Neuron (in vitro differentiated cells): Measurements from ENCODE around the gene CALCOCO1.
"Not testable (repeated sequence)": the region's sequence is repeated elsewhere in the genome, so short reads cannot be mapped to it uniquely, and the experiment has no call there.

Experiments used
- H2AFZ ChIP-seq: one replicate; pipeline ENCODE4 v1.6.1; 2013; ENCODE audit warnings: low read depth, mild to moderate bottlenecking, inconsistent platforms, low read length, moderate library complexity
- H3K27me3 ChIP-seq: one replicate; pipeline ENCODE4 v1.6.1; 2013; ENCODE audit warnings: low read length; ENCODE audit not compliant: insufficient read depth
- H3K36me3 ChIP-seq: one replicate; pipeline ENCODE4 v1.6.1; 2013; ENCODE audit warnings: low read length; ENCODE audit not compliant: insufficient read depth
- H3K4me1 ChIP-seq: one replicate; pipeline ENCODE4 v1.6.1; 2013; ENCODE audit warnings: low read length; ENCODE audit not compliant: insufficient read depth
- H3K4me3 ChIP-seq: 2 replicates; pipeline ENCODE4 v1.5.1; 2013; ENCODE audit warnings: mild to moderate bottlenecking, low read length, moderate library complexity
- H3K9me3 ChIP-seq: one replicate; pipeline ENCODE4 v1.6.1; 2013; ENCODE audit warnings: low read length

The CALCOCO1 gene

GRCh38 chr12:53696655-53697331 is 30.5 kb downstream of the CALCOCO1 start:
- Histone ChIP-seq H3K36me3 (no peaks in the 10 kb centered on the region), H2AFZ (peak overlapping the region; percentile 49), H3K27me3 (peaks cover 49% of the 10 kb centered on the region), H3K9me3 (no peaks in the 10 kb centered on the region), H3K4me1 (peaks cover 23% of the 10 kb centered on the region), H3K4me3 (peak overlapping the region; percentile 43)

DNA sequence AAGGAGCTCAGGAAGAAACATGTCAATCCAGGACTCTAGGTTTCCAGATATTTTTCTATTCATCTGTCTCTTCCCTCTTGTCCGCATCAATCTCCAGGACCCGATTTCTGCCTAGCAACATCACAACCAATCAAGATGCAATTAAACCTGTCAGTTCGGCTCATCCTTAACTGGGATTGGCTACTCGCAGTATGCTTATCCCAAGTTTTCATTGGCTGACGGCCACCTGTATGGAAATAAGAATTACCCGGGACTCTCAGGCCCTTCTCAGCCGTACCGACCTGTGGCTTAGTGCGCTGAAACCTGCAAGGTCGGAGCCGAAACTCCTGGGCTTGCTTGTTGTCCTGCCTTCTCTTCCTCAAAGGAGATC is 31.0 kb downstream of the CALCOCO1 start:
- Histone ChIP-seq H3K4me3 (peak overlapping the region; percentile 43), H3K27me3 (peaks cover 49% of the 10 kb centered on the region), H2AFZ (peak overlapping the region; percentile 49), H3K4me1 (peaks cover 23% of the 10 kb centered on the region), H3K36me3 (no peaks in the 10 kb centered on the region), H3K9me3 (no peaks in the 10 kb centered on the region)

GRCh38 chr12:53695152-53696145 is 31.8 kb downstream of the CALCOCO1 start:
- Histone ChIP-seq H3K9me3 (no peaks in the 10 kb centered on the region), H3K36me3 (no peaks in the 10 kb centered on the region), H2AFZ (no peak overlapping the region), H3K4me1 (peaks cover 23% of the 10 kb centered on the region), H3K27me3 (peaks cover 48% of the 10 kb centered on the region), H3K4me3 (peak overlapping the region; percentile 43)

DNA sequence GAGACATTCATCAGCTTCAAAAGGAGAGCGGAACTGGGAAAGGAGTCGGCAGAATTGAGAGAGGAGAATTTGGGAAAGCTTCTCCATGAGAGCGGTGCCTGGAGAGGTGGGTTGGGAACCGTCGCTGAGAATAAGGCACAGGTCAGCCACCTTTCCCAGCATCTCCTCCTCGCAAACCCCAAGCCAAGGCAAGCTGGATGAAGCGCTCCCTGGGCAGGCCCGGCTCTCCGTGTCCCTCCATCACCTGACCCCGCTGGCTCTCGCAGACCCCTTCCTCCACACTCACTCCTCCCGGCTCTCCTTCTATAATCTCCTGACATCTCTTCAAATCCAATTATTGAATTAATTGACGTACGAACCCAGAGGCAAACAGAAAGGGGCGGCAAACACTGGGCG is 32.5 kb downstream of the CALCOCO1 start:
- H3K9me3 ChIP-seq: no peaks in the 10 kb centered on the region
- no peaks in the 10 kb centered on the region for H3K36me3 ChIP-seq
- H3K4me3 ChIP-seq: peak overlapping the region; percentile 43
- peaks cover 41% of the 10 kb centered on the region for H3K27me3 ChIP-seq
- H3K4me1 ChIP-seq: peaks cover 23% of the 10 kb centered on the region
- no peak overlapping the region for H2AFZ ChIP-seq

GRCh38 chr12:53688134-53688533 is 39.1 kb downstream of the CALCOCO1 start:
- Histone ChIP-seq H3K27me3 (no peaks in the 10 kb centered on the region), H3K4me3 (no peak overlapping the region), H3K9me3 (no peaks in the 10 kb centered on the region), H3K36me3 (no peaks in the 10 kb centered on the region), H3K4me1 (no peaks in the 10 kb centered on the region), H2AFZ (no peak overlapping the region)

GRCh38 chr12:53686436-53686835 is 40.8 kb downstream of the CALCOCO1 start:
- Histone ChIP-seq H3K9me3 (no peaks in the 10 kb centered on the region), H3K4me3 (no peak overlapping the region), H3K27me3 (no peaks in the 10 kb centered on the region), H3K4me1 (no peaks in the 10 kb centered on the region), H3K36me3 (no peaks in the 10 kb centered on the region), H2AFZ (no peak overlapping the region)

- no peaks in the 10 kb centered on the region for H3K4me1 ChIP-seq
- H2AFZ ChIP-seq: no peak overlapping the region
- no peak overlapping the region for H3K4me3 ChIP-seq
- no peaks in the 10 kb centered on the region for H3K9me3 ChIP-seq
- no peaks in the 10 kb centered on the region for H3K36me3 ChIP-seq
- H3K27me3 ChIP-seq: no peaks in the 10 kb centered on the region
These were observed 42.5 kb downstream of the CALCOCO1 start for GRCh38 chr12:53684654-53685220.

DNA sequence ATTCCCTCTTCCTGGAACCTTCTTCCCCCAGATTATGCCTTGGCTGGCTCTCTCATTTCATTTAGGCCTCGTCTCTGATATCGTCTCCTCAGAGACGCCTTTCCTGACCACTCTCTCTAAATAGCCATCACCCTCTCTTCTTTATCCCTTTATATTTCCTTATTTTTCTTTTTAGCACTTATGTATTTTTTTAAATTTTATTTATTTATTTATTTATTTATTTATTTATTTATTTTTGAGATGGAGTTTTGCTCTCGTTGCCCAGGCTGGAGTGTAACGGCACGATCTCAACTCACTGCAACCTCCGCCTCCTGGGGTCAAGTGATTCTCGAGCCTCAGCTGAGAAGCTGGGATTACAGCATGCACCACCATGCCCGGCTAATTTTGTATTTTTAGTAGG is 43.3 kb downstream of the CALCOCO1 start:
- H3K9me3 ChIP-seq: no peaks in the 10 kb centered on the region
- H3K27me3 ChIP-seq: no peaks in the 10 kb centered on the region
- H3K36me3 ChIP-seq: no peaks in the 10 kb centered on the region
- H3K4me3 ChIP-seq: no peak overlapping the region
- H2AFZ ChIP-seq: no peak overlapping the region
- H3K4me1 ChIP-seq: no peaks in the 10 kb centered on the region

DNA sequence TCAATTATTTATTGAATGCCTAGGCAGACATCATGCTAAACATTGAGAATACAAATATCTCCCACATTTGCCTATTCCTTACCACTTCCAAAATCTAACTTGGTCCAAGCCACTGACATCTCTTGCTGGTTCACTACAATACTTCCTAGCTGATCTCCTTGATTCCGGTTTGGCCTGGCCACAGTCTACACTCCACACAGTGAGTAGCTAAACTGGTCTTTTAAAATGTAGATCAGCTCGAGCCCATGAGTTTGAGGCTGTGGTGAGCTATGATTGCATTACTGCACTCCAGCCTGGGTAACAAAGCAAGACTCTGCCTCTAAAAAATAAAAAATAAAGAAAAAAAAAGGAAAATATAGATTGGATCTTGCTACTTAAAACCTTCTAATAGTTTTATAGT is 43.8 kb downstream of the CALCOCO1 start:
- no peaks in the 10 kb centered on the region for H3K4me1 ChIP-seq
- H3K36me3 ChIP-seq: no peaks in the 10 kb centered on the region
- no peak overlapping the region for H3K4me3 ChIP-seq
- no peak overlapping the region for H2AFZ ChIP-seq
- no peaks in the 10 kb centered on the region for H3K9me3 ChIP-seq
- no peaks in the 10 kb centered on the region for H3K27me3 ChIP-seq

DNA sequence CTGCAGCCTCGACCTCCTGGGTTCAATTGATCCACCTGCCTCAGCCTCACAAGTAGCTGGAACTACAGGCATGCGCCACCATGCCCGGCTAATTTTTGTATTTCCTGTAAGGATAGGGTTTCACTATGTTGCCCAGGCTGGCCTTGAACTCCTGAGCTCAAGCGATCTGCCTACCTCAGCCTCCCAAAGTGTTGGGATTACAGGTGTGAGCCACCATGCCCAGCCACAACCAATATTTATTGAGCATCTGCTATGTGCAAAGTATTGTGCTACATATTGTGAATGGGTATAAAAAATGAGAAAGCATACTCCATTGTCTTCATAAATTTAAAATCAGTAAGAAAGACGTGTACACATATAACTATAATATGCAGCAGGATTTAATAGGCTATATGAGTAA is 47.2 kb downstream of the CALCOCO1 start:
- H3K36me3 ChIP-seq, H2AFZ ChIP-seq, H3K4me1 ChIP-seq, H3K4me3 ChIP-seq, H3K27me3 ChIP-seq, H3K9me3 ChIP-seq: not testable (repeated sequence)

DNA sequence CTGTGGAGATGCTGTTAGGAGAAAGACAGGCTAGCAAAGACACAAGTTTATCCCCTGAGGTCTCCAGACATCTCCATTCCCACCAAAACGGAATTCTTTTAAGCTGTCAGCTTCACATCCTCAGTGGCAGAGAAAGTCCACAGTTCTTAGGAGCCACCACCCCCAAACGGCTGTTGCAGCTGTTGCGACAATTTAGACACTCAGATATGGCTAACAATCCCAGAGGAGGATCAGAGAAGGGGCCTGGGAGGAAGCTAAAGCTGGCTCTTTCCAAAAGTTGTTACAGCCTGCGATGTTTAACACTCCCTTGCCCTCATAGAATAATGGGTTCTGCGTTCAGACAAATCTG is 49.5 kb downstream of the CALCOCO1 start:
- H3K4me3 ChIP-seq: peak overlapping the region; percentile 31
- peaks cover 12% of the 10 kb centered on the region for H3K36me3 ChIP-seq
- no peaks in the 10 kb centered on the region for H3K9me3 ChIP-seq
- H2AFZ ChIP-seq: no peak overlapping the region
- no peaks in the 10 kb centered on the region for H3K27me3 ChIP-seq
- H3K4me1 ChIP-seq: peaks cover 11% of the 10 kb centered on the region

DNA sequence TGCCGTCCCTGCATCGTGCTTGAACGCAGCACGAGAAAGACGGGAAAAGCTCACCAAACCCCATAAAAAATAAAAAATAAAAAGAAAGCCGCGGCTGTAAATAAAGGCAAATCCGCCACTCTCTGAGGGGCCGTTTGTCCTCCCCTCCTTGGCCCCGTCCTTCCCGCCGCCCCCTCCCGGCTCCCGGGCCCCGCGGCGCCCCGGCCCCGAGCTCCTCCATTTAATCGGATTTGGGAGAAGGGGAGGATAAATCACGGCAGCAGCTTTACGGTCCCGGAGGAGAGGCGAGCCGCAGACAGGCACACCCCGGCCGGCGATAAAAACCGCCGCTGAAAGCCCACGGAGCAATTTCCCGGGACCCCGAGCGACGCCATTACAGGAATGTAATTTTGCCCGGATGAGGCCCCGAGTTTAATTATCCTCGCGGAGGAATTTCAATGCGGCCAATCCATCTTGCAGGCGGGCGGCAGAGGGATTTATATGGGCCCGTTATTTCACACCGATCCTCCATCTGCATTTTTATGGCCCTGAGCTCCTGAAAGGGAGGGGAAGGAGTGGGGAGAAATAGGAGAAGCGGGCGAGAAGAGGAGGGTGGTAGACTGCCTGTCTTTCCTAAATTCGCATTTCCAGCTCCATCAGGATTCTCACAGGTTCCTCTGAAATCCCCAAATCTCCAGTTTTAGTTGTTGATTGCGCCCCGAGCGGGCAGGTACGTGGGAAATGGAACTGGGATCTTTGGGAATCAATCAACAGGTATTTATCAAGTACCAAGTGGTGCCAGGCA is 50.0 kb downstream of the CALCOCO1 start:
- Histone ChIP-seq H3K4me1 (peaks cover 11% of the 10 kb centered on the region), H3K27me3 (no peaks in the 10 kb centered on the region), H3K9me3 (no peaks in the 10 kb centered on the region), H3K36me3 (peaks cover 18% of the 10 kb centered on the region), H3K4me3 (peak overlapping the region; percentile 31), H2AFZ (no peak overlapping the region)

DNA sequence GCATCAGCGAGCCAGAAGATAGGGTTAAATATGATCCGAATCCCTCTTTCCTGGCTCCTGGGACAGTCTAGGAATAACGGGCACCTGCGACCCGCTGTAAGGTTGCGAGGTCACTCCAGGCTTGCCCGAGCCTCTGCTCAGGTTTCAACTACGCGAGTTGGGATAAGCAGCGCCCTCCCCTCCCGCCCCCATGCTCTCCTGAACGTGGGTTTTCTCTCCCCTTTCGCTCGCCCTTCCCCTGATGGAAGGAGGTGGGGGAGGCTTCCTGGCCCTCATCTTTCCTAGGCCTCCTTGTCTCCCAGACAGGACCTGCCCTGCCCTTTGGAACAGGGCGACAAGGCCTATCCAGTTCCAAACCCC is 50.6 kb downstream of the CALCOCO1 start:
- Histone ChIP-seq H3K4me3 (peak overlapping the region; percentile 23), H2AFZ (peak overlapping the region; percentile 42), H3K9me3 (no peaks in the 10 kb centered on the region), H3K36me3 (peaks cover 18% of the 10 kb centered on the region), H3K4me1 (peaks cover 11% of the 10 kb centered on the region), H3K27me3 (no peaks in the 10 kb centered on the region)
